Hematopoietic multipotent progenitor cell (in vitro differentiated cells): ENCODE data around the gene OBSL1. TPM values are rescaled to one million over a fixed set of nuclear protein-coding genes. Genes with fewer than 3 reads are reported as not detected.

ENCODE experiments used
- DNase-seq, 3 donors: peaks; one replicate each; pipeline ENCODE4 v3.0.0-alpha.2; 2011 to 2015; ENCODE audit warnings: low read depth in 2 of 3, low spot score in 2 of 3
- total RNA-seq: library from RNA; depleted of rRNA; stranded (reverse); fragments of >200 nt; gene quantifications from one replicate; pipeline ENCODE4 v1.2.3, GENCODE V29; 2012

The OBSL1 gene
- total RNA-seq, 1 donor, result 114 TPM

DNA sequence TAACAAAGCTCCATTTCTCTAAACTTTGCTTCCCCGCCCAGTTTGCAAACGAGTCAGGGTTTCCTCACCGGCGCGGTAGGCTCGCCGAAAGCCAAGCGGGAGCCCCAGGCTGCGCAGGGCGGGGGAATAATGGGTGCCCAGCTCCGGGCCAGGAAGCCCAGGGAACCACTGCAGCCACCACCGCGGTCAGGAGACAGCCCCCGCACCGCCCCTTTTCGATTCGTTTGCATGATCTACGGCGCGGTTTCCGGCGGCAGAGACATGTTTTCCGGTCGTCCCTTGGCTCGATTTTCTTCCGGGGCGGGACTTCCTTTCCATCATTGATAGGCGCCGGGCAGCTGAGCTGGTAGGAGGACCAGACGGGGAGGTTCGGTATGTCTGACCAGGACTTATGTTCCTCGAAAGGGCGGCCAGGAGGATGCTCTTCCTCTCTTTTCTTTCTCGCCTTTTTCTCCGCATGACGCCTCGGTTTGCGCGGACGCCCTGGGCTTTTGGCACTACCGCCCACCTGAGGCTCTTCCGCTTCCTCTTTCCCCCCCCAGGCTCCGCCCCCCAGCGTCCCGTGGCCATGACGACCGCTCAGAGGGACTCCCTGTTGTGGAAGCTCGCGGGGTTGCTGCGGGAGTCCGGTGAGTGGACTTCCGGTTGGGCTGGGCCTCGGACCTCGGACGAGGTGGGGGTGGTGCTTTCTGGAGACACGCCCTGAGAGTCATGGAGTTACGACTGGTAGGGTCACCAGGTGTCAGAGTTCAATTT, 26.4 kb upstream of the OBSL1 start, which contains the start of gene STK11IP:
Gene STK11IP, plus strand, starts transcription at position 306 of the 756 bp plus-strand sequence. Its CDS starts 263 bp downstream, at position 569.
- peak; percentile 75 to 96 (median 94) for DNase-seq

- no peak for DNase-seq
These were observed 25.7 kb upstream of the OBSL1 start for GRCh38 chr2:219596954-219597551.

DNA sequence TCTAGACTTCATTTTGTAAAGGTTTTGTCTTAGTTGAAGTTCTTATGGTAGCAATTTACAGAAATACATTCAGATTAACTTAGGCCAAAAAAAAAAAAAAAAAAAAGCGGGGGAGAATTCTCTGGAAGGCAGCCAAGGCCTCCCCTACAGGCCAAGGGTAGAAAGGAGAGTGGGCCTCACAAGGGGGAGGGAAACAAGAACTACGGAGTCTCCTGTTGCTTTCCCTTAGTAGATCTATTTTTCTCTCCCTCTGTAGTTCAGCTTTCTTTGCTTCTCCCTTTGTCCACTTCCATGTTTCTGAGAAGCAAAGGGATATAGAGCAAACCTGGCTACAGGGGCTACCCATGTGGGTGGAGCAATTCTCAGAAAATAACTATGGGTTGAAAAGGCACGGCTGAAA, 23.9 kb upstream of the OBSL1 start:
- DNase-seq, result peak in 1 of 3 donors; percentile 74

- DNase-seq, result no peak
These were observed 21.8 kb upstream of the OBSL1 start for GRCh38 chr2:219593154-219593553.

DNA sequence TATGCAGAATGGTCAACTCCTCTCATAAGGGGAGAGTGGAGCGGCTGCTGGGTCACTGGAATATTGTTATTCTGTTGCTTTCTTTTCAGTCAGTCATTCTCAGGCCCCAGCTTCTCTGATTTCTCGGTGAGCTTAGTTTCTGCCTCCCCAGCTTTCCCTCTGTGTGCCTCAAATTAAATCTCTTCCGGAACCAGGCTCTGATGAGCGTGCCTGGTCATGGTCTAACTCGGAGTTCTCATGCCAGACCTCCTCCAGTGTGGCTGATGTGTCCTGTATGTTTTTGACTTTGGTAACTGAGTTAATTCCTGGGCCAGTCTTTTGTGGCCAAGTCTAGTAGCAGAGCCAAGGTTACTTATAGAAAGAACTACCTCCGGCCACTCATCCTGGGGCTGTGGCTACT, 21.4 kb upstream of the OBSL1 start:
- DNase-seq, result no peak

DNA sequence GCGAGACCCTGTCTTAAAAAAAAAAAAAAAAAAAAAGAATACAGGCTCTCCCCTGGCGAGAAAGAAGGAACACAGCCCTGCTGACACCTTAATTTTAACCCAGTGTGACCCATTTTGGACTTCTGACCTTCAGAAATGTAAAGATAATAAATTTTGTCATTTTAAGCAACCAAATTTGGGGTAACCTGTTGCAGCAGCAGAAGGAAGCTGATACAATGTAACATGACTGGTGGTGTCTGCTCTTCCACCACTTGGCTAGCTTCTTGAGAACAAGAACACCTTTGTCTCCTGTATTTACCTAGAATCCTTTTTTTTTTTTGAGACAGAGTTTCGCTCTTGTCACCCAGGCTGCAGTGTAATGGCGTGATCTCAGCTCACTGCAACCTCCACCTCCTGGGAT, 19.8 kb upstream of the OBSL1 start:
- no peak for DNase-seq

- no peak for DNase-seq
These were observed 10.0 kb upstream of the OBSL1 start for GRCh38 chr2:219581346-219581745.

DNA sequence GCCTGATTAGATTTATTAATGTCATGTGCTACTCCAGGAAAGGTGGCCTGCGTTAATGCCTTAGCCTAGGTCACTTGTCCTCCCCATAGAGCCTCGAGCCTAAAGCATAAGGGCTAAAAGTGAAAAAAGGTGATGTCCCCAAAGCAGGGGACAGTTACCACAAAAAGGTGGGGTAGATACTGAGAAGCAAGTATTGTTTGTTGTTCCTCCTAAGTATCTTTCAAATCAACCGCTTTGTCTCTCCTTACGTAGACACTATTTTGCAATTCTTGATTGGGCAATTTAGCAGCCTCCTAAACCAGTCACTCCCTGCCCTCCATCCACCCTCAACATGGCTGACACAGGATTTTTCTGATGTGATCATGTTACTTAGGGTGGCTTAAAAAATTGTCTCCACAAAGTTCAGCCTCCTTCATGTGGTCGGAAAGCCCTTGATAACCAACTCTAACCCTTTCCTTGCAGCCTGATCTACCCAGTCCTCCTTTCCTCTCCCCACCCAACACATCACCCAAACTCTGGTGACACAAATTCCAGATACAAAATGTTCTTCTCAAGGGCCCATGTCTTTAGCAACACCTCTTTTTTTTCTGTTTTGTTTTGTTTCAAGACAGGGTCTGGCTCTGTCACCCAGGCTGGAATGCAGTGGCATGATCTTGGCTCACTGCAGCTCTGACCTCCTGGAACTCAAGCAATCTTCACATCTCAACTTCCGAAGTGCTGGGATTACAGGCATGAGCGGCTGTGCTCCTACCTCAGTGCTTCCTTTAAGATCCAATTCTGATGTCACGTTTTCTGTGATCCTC, 7.7 kb upstream of the OBSL1 start:
- no peak for DNase-seq

GRCh38 chr2:219576505-219577388, 5.4 kb upstream of the OBSL1 start:
- no peak for DNase-seq

DNA sequence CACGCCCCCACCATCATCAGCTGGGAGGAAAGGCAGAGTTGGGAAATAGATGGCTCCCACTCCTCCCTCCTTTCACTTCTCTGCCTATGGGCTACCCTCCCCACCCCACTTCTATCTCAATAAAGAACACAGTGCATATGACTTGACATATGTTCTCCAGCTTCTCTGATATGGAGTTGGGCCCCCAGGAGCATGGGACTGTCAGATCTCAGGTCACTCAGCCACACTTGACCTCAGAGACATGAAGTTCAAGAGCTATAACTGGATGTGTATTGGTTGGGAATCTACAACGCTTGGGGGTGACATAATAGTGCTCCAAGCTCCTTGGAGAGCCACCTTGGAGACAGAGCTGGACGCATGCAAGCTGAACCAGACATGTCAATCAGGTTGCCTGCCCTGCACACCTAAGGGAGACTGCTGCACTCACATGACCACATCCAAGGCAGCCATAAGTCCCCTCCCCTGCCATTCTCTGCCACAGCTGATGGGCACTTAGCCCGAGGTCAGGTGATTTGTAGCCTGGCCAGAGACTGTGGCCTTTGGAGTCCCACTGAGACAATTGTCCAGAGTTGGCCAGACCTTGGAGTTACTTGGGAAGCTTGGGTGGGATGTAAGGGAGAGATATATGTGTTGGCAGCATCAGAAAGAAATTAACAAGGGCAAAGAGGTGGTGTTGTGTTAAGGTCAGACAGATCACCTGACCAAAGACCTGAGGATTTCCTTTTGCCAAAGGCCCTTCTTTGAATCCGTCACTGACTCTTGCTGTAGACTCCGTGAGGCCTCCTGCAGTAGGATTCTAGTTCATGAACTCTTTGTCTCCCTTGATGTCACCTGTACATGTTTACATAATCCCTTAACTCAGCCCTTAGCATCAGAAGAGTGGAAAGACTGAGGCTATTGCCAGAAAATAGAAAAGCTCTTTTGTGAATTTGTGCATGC, 4.5 kb upstream of the OBSL1 start:
- DNase-seq, result no peak

DNA sequence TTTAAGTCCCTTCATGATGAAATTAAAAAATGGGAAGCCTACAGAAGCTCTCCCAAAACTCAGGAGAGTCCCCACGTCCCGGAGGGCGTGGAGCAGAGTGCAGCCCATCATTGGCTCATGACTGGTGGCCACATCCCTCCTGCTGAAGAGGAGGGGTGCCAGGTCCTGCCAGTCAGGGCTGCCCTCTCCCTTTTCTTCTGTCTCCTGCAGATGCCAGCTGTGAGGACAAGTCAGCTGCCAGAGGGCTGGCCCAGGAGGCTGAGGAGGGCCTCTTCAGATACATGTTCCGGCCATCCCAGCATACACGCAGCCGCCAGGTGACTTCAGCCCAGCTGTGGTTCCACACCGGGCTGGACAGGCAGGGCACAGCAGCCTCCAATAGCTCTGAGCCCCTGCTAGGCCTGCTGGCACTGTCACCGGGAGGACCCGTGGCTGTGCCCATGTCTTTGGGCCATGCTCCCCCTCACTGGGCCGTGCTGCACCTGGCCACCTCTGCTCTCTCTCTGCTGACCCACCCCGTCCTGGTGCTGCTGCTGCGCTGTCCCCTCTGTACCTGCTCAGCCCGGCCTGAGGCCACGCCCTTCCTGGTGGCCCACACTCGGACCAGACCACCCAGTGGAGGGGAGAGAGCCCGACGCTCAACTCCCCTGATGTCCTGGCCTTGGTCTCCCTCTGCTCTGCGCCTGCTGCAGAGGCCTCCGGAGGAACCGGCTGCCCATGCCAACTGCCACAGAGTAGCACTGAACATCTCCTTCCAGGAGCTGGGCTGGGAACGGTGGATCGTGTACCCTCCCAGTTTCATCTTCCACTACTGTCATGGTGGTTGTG, 3.4 kb upstream of the OBSL1 start:
- no peak for DNase-seq

DNA sequence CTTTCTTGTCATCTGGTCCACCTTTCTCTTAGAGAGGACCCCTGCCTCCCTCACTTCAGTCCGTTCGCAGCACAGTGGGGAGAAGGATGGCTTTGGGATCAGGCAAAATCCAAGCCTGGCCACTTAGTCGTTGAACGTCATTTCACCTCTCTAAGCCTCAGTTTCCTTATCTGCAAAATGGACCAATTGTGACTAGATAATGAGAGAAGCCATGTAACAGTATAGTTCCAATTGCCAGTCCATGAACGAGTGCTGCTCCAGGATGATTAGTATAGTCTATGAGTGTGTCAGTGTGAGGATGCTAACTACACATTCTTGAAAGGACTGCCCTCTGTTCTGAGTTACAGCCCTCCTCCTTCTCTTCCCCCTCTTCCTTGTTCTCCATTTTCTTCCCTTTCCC, 1.8 kb upstream of the OBSL1 start:
- DNase-seq, result no peak

- no peak for DNase-seq
These were observed 1.1 kb upstream of the OBSL1 start, which contains the start of gene INHA for GRCh38 chr2:219572237-219573001. Gene INHA, plus strand, starts transcription at chr2:219572310. Its CDS starts 65 bp downstream, at chr2:219572375.

- DNase-seq, result peak in 1 of 3 donors; percentile 14
These were observed 422 bp downstream of the OBSL1 start for GRCh38 chr2:219570924-219571310.

DNA sequence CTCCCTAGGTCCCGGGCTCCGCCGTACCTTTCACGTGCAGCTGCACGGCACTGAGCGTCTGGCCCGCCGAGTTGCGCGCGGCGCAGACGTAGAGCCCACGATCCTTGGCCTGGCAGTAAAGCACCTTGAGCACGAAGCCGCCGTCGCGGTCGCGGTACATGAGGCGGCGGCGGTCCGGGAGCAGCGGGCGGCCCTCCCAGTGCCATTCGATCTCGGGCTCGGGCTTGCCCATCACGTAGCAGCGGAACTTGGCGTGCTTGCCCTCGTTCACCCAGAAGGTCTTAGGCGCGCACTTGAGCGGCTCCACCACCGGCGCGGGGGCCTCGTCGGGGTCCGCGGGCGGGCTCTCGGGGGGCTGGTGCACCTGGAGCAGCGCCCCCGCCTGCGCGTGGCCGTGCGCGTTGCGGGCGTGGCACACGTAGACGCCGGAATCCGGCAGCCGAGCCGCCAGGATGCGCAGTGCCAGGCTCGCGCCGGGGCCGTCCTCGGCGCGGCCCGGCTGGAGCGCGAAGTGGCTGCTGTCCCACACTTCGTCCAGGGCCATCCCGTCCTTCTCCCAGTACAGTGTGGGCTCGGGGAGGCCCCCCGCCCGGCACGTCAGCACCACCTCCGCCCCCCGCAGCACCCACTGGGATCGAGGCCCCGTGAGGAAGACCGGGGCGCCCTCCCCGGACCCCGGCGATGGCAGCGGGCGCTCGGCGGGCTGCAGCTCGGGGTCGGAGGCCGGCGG, 980 bp downstream of the OBSL1 start:
- no peak for DNase-seq

GRCh38 chr2:219569635-219570034, 1.7 kb downstream of the OBSL1 start:
- no peak for DNase-seq

- DNase-seq, result no peak
These were observed 2.3 kb downstream of the OBSL1 start for GRCh38 chr2:219569041-219569440.
